NCI-H187 treated with DMSO at 0.1 percent for 48 hours (cell line): ENCODE data around the gene RARS2.
"Not testable (repeated sequence)": the region's sequence is repeated elsewhere in the genome, so short reads cannot be mapped to it uniquely, and the experiment has no call there.

Experiments used
- DNase-seq: peaks from one replicate; lab custom pipeline; 2025; lab: John Stamatoyannopoulos, UW

RARS2 gene

GRCh38 chr6:87589693-87590416 lies at the start of gene RARS2, which contains the start of gene ORC3:
Gene RARS2 (minus strand): TSS chr6:87589987. CDS start chr6:87589957, 30 bp downstream.
Gene ORC3 (plus strand): TSS chr6:87590135. CDS start chr6:87590169, 34 bp downstream.
- DNase-seq: peak; percentile 64

GRCh38 chr6:87639373-87639772 lies 49.6 kb upstream of the RARS2 start:
- no peak for DNase-seq

GRCh38 chr6:87637106-87637505 lies 47.3 kb upstream of the RARS2 start:
- DNase-seq: no peak

- no peak for DNase-seq
These were observed 46.5 kb upstream of the RARS2 start for GRCh38 chr6:87636315-87636714.

GRCh38 chr6:87633851-87634250 lies 44.1 kb upstream of the RARS2 start:
- no peak for DNase-seq

GRCh38 chr6:87630746-87631145 lies 41.0 kb upstream of the RARS2 start:
- no peak for DNase-seq

GRCh38 chr6:87628881-87629280 lies 39.1 kb upstream of the RARS2 start:
- DNase-seq: no peak

GRCh38 chr6:87628424-87628823 lies 38.6 kb upstream of the RARS2 start:
- no peak for DNase-seq

GRCh38 chr6:87623248-87623647 lies 33.5 kb upstream of the RARS2 start:
- DNase-seq: no peak

GRCh38 chr6:87618531-87618930 lies 28.7 kb upstream of the RARS2 start:
- no peak for DNase-seq

- no peak for DNase-seq
These were observed 27.6 kb upstream of the RARS2 start for GRCh38 chr6:87617405-87617804.

GRCh38 chr6:87613018-87613417 lies 23.2 kb upstream of the RARS2 start:
- DNase-seq: not testable (repeated sequence)

- DNase-seq: no peak
These were observed 19.0 kb upstream of the RARS2 start for GRCh38 chr6:87608802-87609201.

GRCh38 chr6:87606199-87606598 lies 16.4 kb upstream of the RARS2 start:
- DNase-seq: no peak

- no peak for DNase-seq
These were observed 10.8 kb upstream of the RARS2 start for GRCh38 chr6:87600576-87600975.

- no peak for DNase-seq
These were observed 1.2 kb upstream of the RARS2 start for GRCh38 chr6:87590990-87591389.

- no peak for DNase-seq
These were observed 662 bp upstream of the RARS2 start for GRCh38 chr6:87590417-87590880.

- no peak for DNase-seq
These were observed 905 bp downstream of the RARS2 start for GRCh38 chr6:87588756-87589407.

GRCh38 chr6:87586371-87587077 lies 3.3 kb downstream of the RARS2 start:
- DNase-seq: no peak

GRCh38 chr6:87583822-87584221 lies 6.0 kb downstream of the RARS2 start:
- DNase-seq: no peak

- no peak for DNase-seq
These were observed 14.4 kb downstream of the RARS2 start for GRCh38 chr6:87575423-87575822.

GRCh38 chr6:87574237-87574804 lies 15.5 kb downstream of the RARS2 start:
- no peak for DNase-seq
